Measurements from ENCODE around the gene CASP12. TPM values are rescaled to one million over a fixed set of nuclear protein-coding genes. Genes with fewer than 3 reads are reported as not detected.

The CASP12 gene
- total RNA-seq, 1 experiment from 2014 or later, result not detected

DNA sequence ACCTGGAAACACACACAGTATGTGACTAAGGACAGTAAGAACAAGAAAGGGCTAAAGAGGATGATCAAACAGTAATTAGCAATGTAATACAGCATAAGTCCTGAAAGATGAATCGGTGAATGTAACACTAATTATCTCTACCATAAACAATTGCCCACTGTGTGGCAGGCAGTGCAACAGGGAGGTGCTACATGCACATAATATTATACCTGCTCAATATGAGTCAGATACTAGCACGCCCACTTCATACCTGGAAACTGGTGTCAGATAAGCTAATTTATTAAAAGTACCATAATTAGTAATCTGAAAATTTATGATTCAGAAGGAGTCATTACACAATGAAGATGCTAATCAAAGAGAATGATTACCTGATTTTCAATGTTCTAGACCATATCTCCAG is 14.9 kb downstream of the CASP12 start:
- intact Hi-C loops (cut with micrococcal nuclease; ENCODE audit: unreplicated experiment), result no loop called here
- Histone ChIP-seq H3K27ac (ENCODE audit: low read depth, low read length, poor library complexity, severe bottlenecking) (no peak overlapping the region), H3K4me1 (ENCODE audit: insufficient read depth, low read length, poor library complexity, severe bottlenecking) (no peaks in the 10 kb centered on the region), H3K27me3 (replicated peaks; ENCODE audit: insufficient read depth, low read depth, low read length, poor library complexity) (no peaks in the 10 kb centered on the region), H3K4me3 (ENCODE audit: low read depth, low read length, poor library complexity, severe bottlenecking) (no peak overlapping the region), H3K36me3 (ENCODE audit: insufficient read depth, low read length, poor library complexity, severe bottlenecking) (no peaks in the 10 kb centered on the region), H3K9me3 (ENCODE audit: low read depth, low read length, poor library complexity, severe bottlenecking) (no peaks in the 10 kb centered on the region)
- no TSS peak for BruUV-seq (replicated peaks)
- ChIA-PET CTCF (no interaction called here), POLR2A (ENCODE audit: low non-redundant PET) (no interaction called here)
- DNase-seq (ENCODE audit: low spot score), result no peak
- TF ChIP-seq EZH2 (IDR thresholded peaks at IDR 0.05; ENCODE audit: borderline replicate concordance, low read depth, low read length, poor library complexity, severe bottlenecking) (no peak), CTCF (conservative IDR thresholded peaks at IDR 0.05; ENCODE audit: low read depth, low read length) (no peak)

DNA sequence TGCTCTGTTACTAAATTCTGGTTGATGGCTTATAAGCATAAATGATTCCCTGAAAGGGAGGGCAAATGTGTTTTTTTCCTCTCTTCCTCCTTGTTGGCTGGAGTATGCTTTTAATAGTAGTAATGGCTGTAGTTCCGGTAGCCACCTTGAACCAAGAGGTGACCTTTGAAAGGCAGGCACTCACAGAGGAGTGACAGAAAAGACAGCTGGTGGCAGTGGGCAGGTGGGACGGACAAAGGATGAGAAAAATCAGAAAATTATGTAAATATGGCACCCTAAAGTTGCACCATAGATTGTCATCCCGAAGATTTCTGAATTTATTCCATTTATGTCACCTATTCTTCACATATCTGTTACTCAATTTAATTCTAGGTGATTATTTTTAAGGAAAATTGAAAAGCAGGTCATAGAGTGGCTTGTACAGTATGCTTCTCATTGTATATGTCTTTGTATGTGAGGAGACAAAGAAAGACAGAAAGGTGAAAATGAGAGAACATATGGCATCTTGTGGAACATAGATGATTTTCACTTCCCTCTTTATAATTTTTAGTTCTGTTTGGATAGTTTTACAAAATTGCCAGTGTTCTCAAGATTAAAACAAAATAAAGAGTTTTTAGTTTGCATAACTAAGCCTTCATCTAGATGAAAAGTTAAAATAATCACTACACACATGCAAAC is 17.0 kb downstream of the CASP12 start:
- Histone ChIP-seq H3K36me3 (ENCODE audit: insufficient read depth, low read length, poor library complexity, severe bottlenecking) (no peaks in the 10 kb centered on the region), H3K4me1 (ENCODE audit: insufficient read depth, low read length, poor library complexity, severe bottlenecking) (no peaks in the 10 kb centered on the region), H3K27ac (ENCODE audit: low read depth, low read length, poor library complexity, severe bottlenecking) (no peak overlapping the region), H3K4me3 (ENCODE audit: low read depth, low read length, poor library complexity, severe bottlenecking) (no peak overlapping the region), H3K27me3 (replicated peaks; ENCODE audit: insufficient read depth, low read depth, low read length, poor library complexity) (no peaks in the 10 kb centered on the region), H3K9me3 (ENCODE audit: low read depth, low read length, poor library complexity, severe bottlenecking) (no peaks in the 10 kb centered on the region)
- no TSS peak for BruUV-seq (replicated peaks)
- no peak for TF ChIP-seq CTCF (conservative IDR thresholded peaks at IDR 0.05; ENCODE audit: low read depth, low read length)
- no peak for TF ChIP-seq EZH2 (IDR thresholded peaks at IDR 0.05; ENCODE audit: borderline replicate concordance, low read depth, low read length, poor library complexity, severe bottlenecking)
- CTCF ChIA-PET, result no interaction called here
- intact Hi-C loops (cut with micrococcal nuclease; ENCODE audit: unreplicated experiment), result no loop called here
- no peak for DNase-seq (ENCODE audit: low spot score)
- POLR2A ChIA-PET (ENCODE audit: low non-redundant PET), result interaction anchor here (0.6 kb wide), 1 partner anchor 11 kb away, joined by 3 read pairs; no protein-coding TSS in a partner anchor

GRCh38 chr11:104879514-104880190 is 18.6 kb downstream of the CASP12 start:
- H3K27ac ChIP-seq (ENCODE audit: low read depth, low read length, poor library complexity, severe bottlenecking), result no peak overlapping the region
- no peak for TF ChIP-seq CTCF (conservative IDR thresholded peaks at IDR 0.05; ENCODE audit: low read depth, low read length)
- TF ChIP-seq EZH2 (IDR thresholded peaks at IDR 0.05; ENCODE audit: borderline replicate concordance, low read depth, low read length, poor library complexity, severe bottlenecking), result no peak
- H3K36me3 ChIP-seq (ENCODE audit: insufficient read depth, low read length, poor library complexity, severe bottlenecking), result no peaks in the 10 kb centered on the region
- H3K4me1 ChIP-seq (ENCODE audit: insufficient read depth, low read length, poor library complexity, severe bottlenecking), result no peaks in the 10 kb centered on the region
- intact Hi-C loops (cut with micrococcal nuclease; ENCODE audit: unreplicated experiment), result no loop called here
- H3K9me3 ChIP-seq (ENCODE audit: low read depth, low read length, poor library complexity, severe bottlenecking), result no peaks in the 10 kb centered on the region
- DNase-seq (ENCODE audit: low spot score), result no peak
- BruUV-seq (replicated peaks), result no TSS peak
- H3K4me3 ChIP-seq (ENCODE audit: low read depth, low read length, poor library complexity, severe bottlenecking), result no peak overlapping the region
- no peaks in the 10 kb centered on the region for H3K27me3 ChIP-seq (replicated peaks; ENCODE audit: insufficient read depth, low read depth, low read length, poor library complexity)
- ChIA-PET POLR2A (ENCODE audit: low non-redundant PET) (no interaction called here), CTCF (no interaction called here)
